Prostate gland (tissue), 2 donors: ENCODE results near the gene PTPN1.

ENCODE experiments used
- POLR2A ChIP-seq: fragments of 450-650 bp; IDR thresholded peaks from one replicate; pipeline ENCODE4 v1.6.1; 2016; ENCODE audit warnings: antibody characterized with exemption, mild to moderate bottlenecking
- TF ChIP-seq, protein P1 (sequence below), 4 experiments: fragments of 200-600 bp in 2 of 4; fragments of 450-650 bp in 2 of 4; sonication (generic) in 2 of 4; IDR thresholded peaks; 1 replicate in 3 of 4; 2 replicates in 1 of 4; pipeline ENCODE4 v1.5.1; 2016 to 2019; ENCODE audit warnings: antibody characterized with exemption in 4 of 4, mild to moderate bottlenecking in 2 of 4, moderate library complexity in 2 of 4

DNA sequence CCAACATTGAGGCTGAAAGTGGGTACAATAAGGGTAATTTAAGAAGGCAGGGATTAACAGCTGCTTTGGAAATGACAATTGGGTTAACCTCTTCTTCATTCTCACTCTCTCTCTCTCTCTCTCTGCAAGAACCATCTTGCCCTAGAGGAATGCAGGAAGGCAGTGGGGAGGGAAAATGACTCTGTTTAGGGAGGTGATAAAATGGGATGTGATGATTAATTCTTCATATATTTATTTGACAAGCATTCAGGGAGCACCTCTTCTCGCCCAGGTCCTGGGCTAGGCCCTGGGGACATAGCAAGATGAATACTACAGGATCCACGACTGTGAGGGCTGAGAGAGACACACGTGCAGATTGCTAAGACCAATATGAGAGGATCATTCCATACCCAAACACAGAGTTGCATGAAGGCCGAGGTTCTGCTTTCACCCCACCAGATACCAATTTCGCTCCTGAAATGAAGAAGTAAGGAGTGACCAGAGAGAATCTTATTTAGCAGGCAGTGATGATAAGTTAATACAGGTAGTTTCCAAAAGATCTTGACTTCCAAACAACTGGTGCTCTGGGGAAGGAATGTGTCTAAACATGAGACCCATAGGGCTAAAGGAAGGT, 13.3 kb upstream of the PTPN1 start:
- TF ChIP-seq, protein P1, sequence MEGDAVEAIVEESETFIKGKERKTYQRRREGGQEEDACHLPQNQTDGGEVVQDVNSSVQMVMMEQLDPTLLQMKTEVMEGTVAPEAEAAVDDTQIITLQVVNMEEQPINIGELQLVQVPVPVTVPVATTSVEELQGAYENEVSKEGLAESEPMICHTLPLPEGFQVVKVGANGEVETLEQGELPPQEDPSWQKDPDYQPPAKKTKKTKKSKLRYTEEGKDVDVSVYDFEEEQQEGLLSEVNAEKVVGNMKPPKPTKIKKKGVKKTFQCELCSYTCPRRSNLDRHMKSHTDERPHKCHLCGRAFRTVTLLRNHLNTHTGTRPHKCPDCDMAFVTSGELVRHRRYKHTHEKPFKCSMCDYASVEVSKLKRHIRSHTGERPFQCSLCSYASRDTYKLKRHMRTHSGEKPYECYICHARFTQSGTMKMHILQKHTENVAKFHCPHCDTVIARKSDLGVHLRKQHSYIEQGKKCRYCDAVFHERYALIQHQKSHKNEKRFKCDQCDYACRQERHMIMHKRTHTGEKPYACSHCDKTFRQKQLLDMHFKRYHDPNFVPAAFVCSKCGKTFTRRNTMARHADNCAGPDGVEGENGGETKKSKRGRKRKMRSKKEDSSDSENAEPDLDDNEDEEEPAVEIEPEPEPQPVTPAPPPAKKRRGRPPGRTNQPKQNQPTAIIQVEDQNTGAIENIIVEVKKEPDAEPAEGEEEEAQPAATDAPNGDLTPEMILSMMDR (IDR thresholded peaks at IDR 0.05), result no peak
- TF ChIP-seq POLR2A, result no peak
